Renal pelvis (tissue), 4 donors: ENCODE results near the gene RERE. TPM values are rescaled to one million over a fixed set of nuclear protein-coding genes. Genes with fewer than 3 reads are reported as not detected.
"Not testable (repeated sequence)": the region's sequence is repeated elsewhere in the genome, so short reads cannot be mapped to it uniquely, and the experiment has no call there.

ENCODE experiments used
- DNase-seq: peaks from one replicate; pipeline ENCODE4 v3.0.0-alpha.2; 2013
- polyA plus RNA-seq, 3 donors: library from polyadenylated mRNA; unstranded; fragments of 120-200 nt; gene quantifications; one replicate each; pipeline ENCODE4 v1.2.1, GENCODE V29; 2013; ENCODE audit not compliant: insufficient read length in 3 of 3

The RERE gene
- polyA plus RNA-seq, 3 donors: 142 to 161 (median 146) TPM

GRCh38 chr1:8611634-8612515, 205.6 kb downstream of the RERE start:
- not testable (repeated sequence) for DNase-seq

GRCh38 chr1:8607906-8608305, 209.5 kb downstream of the RERE start:
- no peak for DNase-seq

- DNase-seq: no peak
These were observed 213.1 kb downstream of the RERE start for GRCh38 chr1:8604041-8604945.

GRCh38 chr1:8603220-8603616, 214.2 kb downstream of the RERE start:
- DNase-seq: no peak

GRCh38 chr1:8602471-8603219, 214.8 kb downstream of the RERE start:
- DNase-seq: no peak

- no peak for DNase-seq
These were observed 217.1 kb downstream of the RERE start for GRCh38 chr1:8600336-8600735.

GRCh38 chr1:8599646-8600212, 217.7 kb downstream of the RERE start:
- no peak for DNase-seq

GRCh38 chr1:8598783-8599182, 218.7 kb downstream of the RERE start:
- no peak for DNase-seq

- DNase-seq: peak; percentile 57
These were observed 219.2 kb downstream of the RERE start for GRCh38 chr1:8598060-8598724.

GRCh38 chr1:8597455-8597854, 220.0 kb downstream of the RERE start:
- DNase-seq: no peak

GRCh38 chr1:8595941-8596340, 221.5 kb downstream of the RERE start:
- no peak for DNase-seq

GRCh38 chr1:8595332-8595731, 222.1 kb downstream of the RERE start:
- DNase-seq: no peak

GRCh38 chr1:8593292-8593691, 224.1 kb downstream of the RERE start:
- DNase-seq: not testable (repeated sequence)

GRCh38 chr1:8591569-8591968, 225.9 kb downstream of the RERE start:
- DNase-seq: no peak

GRCh38 chr1:8590721-8591351, 226.6 kb downstream of the RERE start:
- DNase-seq: no peak

GRCh38 chr1:8589571-8589970, 227.9 kb downstream of the RERE start:
- no peak for DNase-seq

GRCh38 chr1:8587784-8588183, 229.7 kb downstream of the RERE start:
- DNase-seq: no peak

- no peak for DNase-seq
These were observed 231.0 kb downstream of the RERE start for GRCh38 chr1:8586438-8586837.

- DNase-seq: no peak
These were observed 233.1 kb downstream of the RERE start for GRCh38 chr1:8584316-8584715.

- no peak for DNase-seq
These were observed 234.4 kb downstream of the RERE start for GRCh38 chr1:8583031-8583430.

GRCh38 chr1:8580566-8580965, 236.9 kb downstream of the RERE start:
- no peak for DNase-seq
